H9 (cell line): ENCODE measurements around the gene GRK1. TPM values are rescaled to one million over a fixed set of nuclear protein-coding genes. Genes with fewer than 3 reads are reported as not detected.

ENCODE experiments used
- DNase-seq: peaks from one replicate; pipeline ENCODE4 v3.0.0-alpha.2; 2017
- H2AFZ ChIP-seq: one replicate; pipeline ENCODE4 v1.6.1; 2013; ENCODE audit warnings: mild to moderate bottlenecking, low read length, control low read depth, moderate library complexity
- H2AK5ac ChIP-seq: 2 replicates; pipeline ENCODE4 v1.6.1; 2013; ENCODE audit warnings: low read length, control low read depth, mixed read lengths; ENCODE audit not compliant: insufficient read length
- H2BK120ac ChIP-seq: one replicate; pipeline ENCODE4 v1.6.1; 2013; ENCODE audit warnings: low read depth, mild to moderate bottlenecking, low read length, control low read depth, inconsistent platforms; ENCODE audit not compliant: poor library complexity, severe bottlenecking
- H2BK12ac ChIP-seq: 2 replicates; pipeline ENCODE4 v1.6.1; 2013; ENCODE audit warnings: low read length, control low read depth, mixed read lengths, low read depth; ENCODE audit not compliant: insufficient read length
- H2BK15ac ChIP-seq: 2 replicates; pipeline ENCODE4 v1.6.1; 2013; ENCODE audit warnings: low read depth, low read length, control low read depth
- H2BK20ac ChIP-seq: one replicate; pipeline ENCODE4 v1.6.1; 2013; ENCODE audit warnings: low read depth, mild to moderate bottlenecking, low read length, control low read depth, inconsistent platforms; ENCODE audit not compliant: poor library complexity, severe bottlenecking
- H2BK5ac ChIP-seq: 2 replicates; pipeline ENCODE4 v1.6.1; 2013; ENCODE audit warnings: low read length, control low read depth, mixed read lengths; ENCODE audit not compliant: insufficient read length
- H3K14ac ChIP-seq: 2 replicates; pipeline ENCODE4 v1.6.1; 2013; ENCODE audit warnings: low read length, control low read depth; ENCODE audit not compliant: insufficient read depth
- H3K18ac ChIP-seq: 2 replicates; pipeline ENCODE4 v1.6.1; 2013; ENCODE audit warnings: low read depth, mild to moderate bottlenecking, mixed read lengths, low read length, control low read depth; ENCODE audit not compliant: insufficient read length
- H3K23ac ChIP-seq: 2 replicates; pipeline ENCODE4 v1.6.1; 2013; ENCODE audit warnings: low read length, control low read depth, mixed read lengths, low read depth; ENCODE audit not compliant: insufficient read length
- H3K23me2 ChIP-seq: 2 replicates; pipeline ENCODE4 v1.6.1; 2013; ENCODE audit warnings: low read depth, mild to moderate bottlenecking, mixed read lengths, low read length, control low read depth; ENCODE audit not compliant: insufficient read length, poor library complexity, severe bottlenecking
- H3K27ac ChIP-seq: 2 replicates; pipeline ENCODE4 v1.5.1; 2013; ENCODE audit warnings: low read length, control low read depth, mixed read lengths, low read depth; ENCODE audit not compliant: insufficient read length
- H3K27me3 ChIP-seq: 2 replicates; pipeline ENCODE4 v1.6.1; 2013; ENCODE audit warnings: low read length, control low read depth, inconsistent platforms; ENCODE audit not compliant: insufficient read depth
- H3K4ac ChIP-seq: 2 replicates; pipeline ENCODE4 v1.6.1; 2013; ENCODE audit warnings: low read depth, mild to moderate bottlenecking, control low read depth, inconsistent platforms, low read length, moderate library complexity
- H3K4me1 ChIP-seq: 2 replicates; pipeline ENCODE4 v1.6.1; 2013; ENCODE audit warnings: low read length, control low read depth, inconsistent platforms; ENCODE audit not compliant: insufficient read depth
- H3K4me2 ChIP-seq: 2 replicates; pipeline ENCODE4 v1.6.1; 2013; ENCODE audit warnings: low read length, control low read depth, mixed read lengths; ENCODE audit not compliant: insufficient read length, insufficient read depth
- H3K56ac ChIP-seq: 2 replicates; pipeline ENCODE4 v1.6.1; 2013; ENCODE audit warnings: low read depth, mild to moderate bottlenecking, mixed read lengths, low read length, control low read depth; ENCODE audit not compliant: insufficient read length
- H3K79me1 ChIP-seq: 2 replicates; pipeline ENCODE4 v1.6.1; 2013; ENCODE audit warnings: low read depth, mild to moderate bottlenecking, moderate library complexity, low read length, control low read depth, inconsistent platforms; ENCODE audit not compliant: insufficient read depth, poor library complexity, severe bottlenecking
- H3K79me2 ChIP-seq: 2 replicates; pipeline ENCODE4 v1.6.1; 2013; ENCODE audit warnings: low read length, control low read depth, inconsistent platforms; ENCODE audit not compliant: insufficient read depth
- H3K9ac ChIP-seq: 2 replicates; pipeline ENCODE4 v1.6.1; 2013; ENCODE audit warnings: low read length, control low read depth, mixed read lengths; ENCODE audit not compliant: insufficient read length; ENCODE audit errors: extremely low read depth
- H3K9me3 ChIP-seq: one replicate; pipeline ENCODE4 v1.6.1; 2013; ENCODE audit warnings: low read depth, low read length, inconsistent platforms; ENCODE audit not compliant: control insufficient read depth
- H3T11ph ChIP-seq: one replicate; pipeline ENCODE4 v1.6.1; 2013; ENCODE audit warnings: mild to moderate bottlenecking, low read length, control low read depth, inconsistent platforms
- H4K20me1 ChIP-seq: one replicate; pipeline ENCODE4 v1.6.1; 2013; ENCODE audit not compliant: control insufficient read depth, insufficient read length, insufficient read depth
- H4K5ac ChIP-seq: 2 replicates; pipeline ENCODE4 v1.6.1; 2013; ENCODE audit warnings: low read depth, mild to moderate bottlenecking, mixed read lengths, low read length, control low read depth; ENCODE audit not compliant: insufficient read length
- H4K8ac ChIP-seq: replicated peaks from 2 replicates; pipeline ENCODE4 v1.6.1; 2013; ENCODE audit warnings: low read length, control low read depth, mixed read lengths, low read depth; ENCODE audit not compliant: insufficient read length
- H4K91ac ChIP-seq: 2 replicates; pipeline ENCODE4 v1.6.1; 2013; ENCODE audit warnings: low read depth, mild to moderate bottlenecking, moderate library complexity, mixed read lengths, low read length, control low read depth; ENCODE audit not compliant: insufficient read length
- H3K27ac Mint-ChIP-seq, 3 experiments: 2 replicates in 2 of 3; 3 replicates in 1 of 3; pipeline ENCODE4 v1.8.0; 2020 to 2021; ENCODE audit warnings: mixed read lengths in 3 of 3, mild to moderate bottlenecking in 1 of 3, moderate library complexity in 1 of 3
- H3K27me3 Mint-ChIP-seq: 2 replicates; pipeline ENCODE4 v1.8.0; 2021; ENCODE audit warnings: low read depth, mild to moderate bottlenecking, moderate library complexity, mixed read lengths
- H3K36me3 Mint-ChIP-seq, 3 experiments: 2 replicates in 2 of 3; 3 replicates in 1 of 3; pipeline ENCODE4 v1.8.0; 2020 to 2021; ENCODE audit warnings: low read depth in 3 of 3, mixed read lengths in 3 of 3; ENCODE audit not compliant: insufficient read depth in 1 of 3
- H3K4me1 Mint-ChIP-seq, 2 experiments: 2 replicates each; pipeline ENCODE4 v1.8.0; 2020; ENCODE audit warnings: mixed read lengths in 2 of 2
- H3K4me3 Mint-ChIP-seq, 2 experiments: 2 replicates in 1 of 2; 3 replicates in 1 of 2; pipeline ENCODE4 v1.8.0; 2020 to 2021; ENCODE audit warnings: mild to moderate bottlenecking in 2 of 2, mixed read lengths in 2 of 2, moderate library complexity in 1 of 2
- H3K9me3 Mint-ChIP-seq, 2 experiments: 2 replicates in 1 of 2; 3 replicates in 1 of 2; pipeline ENCODE4 v1.8.0; 2020; ENCODE audit warnings: mild to moderate bottlenecking in 2 of 2, mixed read lengths in 2 of 2, moderate library complexity in 1 of 2
- CTCF ChIP-seq: fragments of 200-600 bp; sonication (generic); conservative IDR thresholded peaks from 3 replicates; pipeline ENCODE4 v1.8.0; 2021; ENCODE audit warnings: antibody characterized with exemption, mild to moderate bottlenecking
- WGBS: extraction: QIAGEN DNeasy Blood & Tissue Kit; methylation state at CpG from one replicate; pipeline ENCODE4 v1.1.7; 2013; ENCODE audit warnings: missing lambda C conversion rate, low lambda C conversion rate, mixed read lengths; ENCODE audit not compliant: insufficient read length; ENCODE audit errors: extremely low coverage; 5-methylcytosine and 5-hydroxymethylcytosine counted together
- total RNA-seq: library from RNA; stranded (reverse); gene quantifications from 2 replicates; pipeline ENCODE4 v1.2.1, GENCODE V29; 2021

Gene GRK1
- total RNA-seq, 1 experiment from 2014 or later = 0.31 TPM

- Histone ChIP-seq H3K23ac (no peak overlapping the region), H2BK20ac (no peak overlapping the region), H3K79me2 (no peaks in the 10 kb centered on the region), H3K23me2 (no peaks in the 10 kb centered on the region), H2AK5ac (no peak overlapping the region), H3K9ac (no peak overlapping the region), H2AFZ (no peak overlapping the region), H3K14ac (no peak overlapping the region), H2BK120ac (no peak overlapping the region), H3K9me3 (no peaks in the 10 kb centered on the region), H4K5ac (no peak overlapping the region), H3K27me3 (no peaks in the 10 kb centered on the region), H3K4ac (no peak overlapping the region), H3K79me1 (no peaks in the 10 kb centered on the region), H3K56ac (no peak overlapping the region), H2BK12ac (no peak overlapping the region), H2BK5ac (no peak overlapping the region), H4K20me1 (no peaks in the 10 kb centered on the region), H3K18ac (no peak overlapping the region), H4K8ac (no peak overlapping the region), H4K91ac (no peak overlapping the region), H3T11ph (no peak overlapping the region), H3K4me1 (no peaks in the 10 kb centered on the region; the same call in 1 of the 2 replicates), H2BK15ac (no peak overlapping the region), H3K27ac (no peak overlapping the region), H3K4me2 (no peak overlapping the region)
- no peak for TF ChIP-seq CTCF
- Mint-ChIP-seq H3K4me1 (peaks cover 12 to 16% of the 10 kb centered on the region in 2 experiments), H3K9me3 (peaks cover 14% of the 10 kb centered on the region in 2 experiments), H3K27ac (no peak overlapping the region), H3K27me3 (peaks cover 9% of the 10 kb centered on the region), H3K36me3 (peaks cover 2 to 10% (median 5%) of the 10 kb centered on the region in 3 experiments), H3K4me3 (no peak overlapping the region)
- DNase-seq = no peak
- no CpG with 5 or more reads among the region's 19 CpGs for WGBS
Observed at GRCh38 chr13:113785051-113786010, 118.3 kb downstream of the GRK1 start.
